NCI-H1930 (cell line): ENCODE data around the gene MYL3.
"Not testable (repeated sequence)": the region's sequence is repeated elsewhere in the genome, so short reads cannot be mapped to it uniquely, and the experiment has no call there.

Source experiments
- DNase-seq, 2 experiments: peaks; one replicate each; lab custom pipeline; 2025; lab: John Stamatoyannopoulos, UW

Gene MYL3

GRCh38 chr3:46824211-46824970 lies 38.9 kb downstream of the MYL3 start:
- no peak for DNase-seq

- not testable (repeated sequence) for DNase-seq
These were observed 39.9 kb downstream of the MYL3 start for GRCh38 chr3:46823314-46823713.

- DNase-seq: no peak
These were observed 41.7 kb downstream of the MYL3 start for GRCh38 chr3:46821553-46821952.

- no peak for DNase-seq
These were observed 42.4 kb downstream of the MYL3 start for GRCh38 chr3:46820852-46821251.

- DNase-seq: peak; percentile 11 to 38
These were observed 50.9 kb downstream of the MYL3 start for GRCh38 chr3:46812237-46812791.

GRCh38 chr3:46811615-46812236 lies 51.5 kb downstream of the MYL3 start:
- DNase-seq: no peak

- not testable (repeated sequence) for DNase-seq
These were observed 54.5 kb downstream of the MYL3 start for GRCh38 chr3:46808766-46809165.
